SK-N-SH treated with all-trans-retinoic acid at 6 μM for 48 hours (cell line): ENCODE data around the gene B4GALT7.

Experiments
- ATAC-seq: fragments of 200-7000 bp; cut with Tn5 transposase; 3 replicates; pipeline ENCODE4 v1.9.1; 2020; ENCODE audit warnings: mild to moderate bottlenecking, moderate library complexity
- ARNTL ChIP-seq: fragments of 450-650 bp; formaldehyde crosslinking; IDR thresholded peaks from 2 replicates; pipeline ENCODE4 v1.5.0; 2020; ENCODE audit warnings: low read depth, mild to moderate bottlenecking, moderate library complexity, borderline replicate concordance
- CREB5 ChIP-seq: fragments of 250-450 bp; sonication (Bioruptor Pico); IDR thresholded peaks from 2 replicates; pipeline ENCODE4 v1.5.1; 2020; ENCODE audit warnings: low read depth, mild to moderate bottlenecking, moderate library complexity
- CSDC2 ChIP-seq: fragments of 250-450 bp; sonication (Bioruptor Pico); IDR thresholded peaks from 2 replicates; pipeline ENCODE4 v1.5.0; 2020; ENCODE audit warnings: mild to moderate bottlenecking, moderate library complexity
- CSRNP3 ChIP-seq: fragments of 250-450 bp; sonication (Bioruptor Pico); IDR thresholded peaks from 2 replicates; pipeline ENCODE4 v1.5.1; 2021; ENCODE audit warnings: mild to moderate bottlenecking, moderate library complexity
- ESRRG ChIP-seq: fragments of 250-450 bp; sonication (Bioruptor Pico); IDR thresholded peaks from 2 replicates; pipeline ENCODE4 v1.6.1; 2021; ENCODE audit warnings: mild to moderate bottlenecking
- GLIS3 ChIP-seq: fragments of 250-450 bp; sonication (Bioruptor Pico); IDR thresholded peaks from 2 replicates; pipeline ENCODE4 v1.5.0; 2020; ENCODE audit warnings: mild to moderate bottlenecking, moderate library complexity
- ISL1 ChIP-seq: fragments of 250-450 bp; sonication (Bioruptor Pico); IDR thresholded peaks from 2 replicates; pipeline ENCODE4 v2.1.2; 2022; ENCODE audit warnings: mild to moderate bottlenecking, moderate library complexity
- OSR1 ChIP-seq: fragments of 250-450 bp; sonication (Bioruptor Pico); IDR thresholded peaks from 2 replicates; pipeline ENCODE4 v1.8.0; 2022; ENCODE audit warnings: moderate library complexity, mild to moderate bottlenecking, inconsistent platforms
- PATZ1 ChIP-seq: fragments of 250-450 bp; sonication (Bioruptor Pico); IDR thresholded peaks from 2 replicates; pipeline ENCODE4 v1.8.0; 2020; ENCODE audit warnings: mild to moderate bottlenecking, moderate library complexity, borderline replicate concordance
- POU6F1 ChIP-seq: fragments of 250-450 bp; sonication (Bioruptor Pico); IDR thresholded peaks from 2 replicates; pipeline ENCODE4 v1.8.0; 2021; ENCODE audit warnings: low read depth, mild to moderate bottlenecking, moderate library complexity, borderline replicate concordance
- PPARA ChIP-seq: fragments of 250-450 bp; sonication (Bioruptor Pico); IDR thresholded peaks from 2 replicates; pipeline ENCODE4 v1.5.0; 2020; ENCODE audit warnings: mild to moderate bottlenecking, borderline replicate concordance
- RARB ChIP-seq: fragments of 250-450 bp; sonication (Bioruptor Pico); IDR thresholded peaks from 2 replicates; pipeline ENCODE4 v1.8.0; 2021; ENCODE audit warnings: mild to moderate bottlenecking, moderate library complexity
- SNAI2 ChIP-seq: fragments of 250-450 bp; sonication (Bioruptor Pico); IDR thresholded peaks from 2 replicates; pipeline ENCODE4 v1.5.0; 2020; ENCODE audit warnings: mild to moderate bottlenecking, moderate library complexity
- TCF4 ChIP-seq: fragments of 250-450 bp; sonication (Bioruptor Pico); IDR thresholded peaks from 2 replicates; pipeline ENCODE4 v1.8.0; 2021; ENCODE audit warnings: mild to moderate bottlenecking, moderate library complexity, borderline replicate concordance
- TOX ChIP-seq: fragments of 250-450 bp; sonication (Bioruptor Pico); IDR thresholded peaks from 2 replicates; pipeline ENCODE4 v1.8.0; 2021; ENCODE audit warnings: mild to moderate bottlenecking, moderate library complexity, borderline replicate concordance
- TSHZ2 ChIP-seq: fragments of 250-450 bp; sonication (Bioruptor Pico); IDR thresholded peaks from 2 replicates; pipeline ENCODE4 v1.5.0; 2020; ENCODE audit warnings: mild to moderate bottlenecking, moderate library complexity
- ZC3H10 ChIP-seq: fragments of 250-450 bp; sonication (Bioruptor Pico); IDR thresholded peaks from 2 replicates; pipeline ENCODE4 v1.5.1; 2021; ENCODE audit warnings: mild to moderate bottlenecking, moderate library complexity
- ZFP3 ChIP-seq: fragments of 250-450 bp; sonication (Bioruptor Pico); IDR thresholded peaks from 2 replicates; pipeline ENCODE4 v1.5.0; 2020; ENCODE audit warnings: mild to moderate bottlenecking, moderate library complexity
- ZFP30 ChIP-seq: fragments of 450-650 bp; formaldehyde crosslinking; IDR thresholded peaks from 2 replicates; pipeline ENCODE4 v1.5.0; 2022; ENCODE audit warnings: mild to moderate bottlenecking, moderate library complexity
- ZNF565 ChIP-seq: fragments of 450-650 bp; formaldehyde crosslinking; conservative IDR thresholded peaks from 2 replicates; pipeline ENCODE4 v1.5.0; 2020; ENCODE audit warnings: low read depth, mild to moderate bottlenecking, moderate library complexity
- ZNF70 ChIP-seq: fragments of 450-650 bp; formaldehyde crosslinking; IDR thresholded peaks from 2 replicates; pipeline ENCODE4 v1.5.0; 2020; ENCODE audit warnings: mild to moderate bottlenecking, moderate library complexity
- ZNF8 ChIP-seq: fragments of 450-650 bp; formaldehyde crosslinking; IDR thresholded peaks from 2 replicates; pipeline ENCODE4 v1.5.0; 2020; ENCODE audit warnings: mild to moderate bottlenecking, moderate library complexity

B4GALT7 gene

GRCh38 chr5:177591690-177592009 is 8.3 kb upstream of the B4GALT7 start:
- TF ChIP-seq TCF4 (no peak), OSR1 (CRISPR knock-in tag) (no peak), ARNTL (CRISPR knock-in tag) (no peak), CSDC2 (CRISPR knock-in tag) (no peak), ZNF565 (CRISPR knock-in tag) (no peak), ZFP3 (no peak), GLIS3 (CRISPR knock-in tag) (no peak), ZC3H10 (CRISPR knock-in tag) (no peak), RARB (CRISPR knock-in tag) (no peak), ZNF70 (CRISPR knock-in tag) (no peak), TOX (CRISPR knock-in tag) (no peak), POU6F1 (CRISPR knock-in tag) (no peak), SNAI2 (no peak), CSRNP3 (CRISPR knock-in tag) (no peak), ZNF8 (CRISPR knock-in tag) (no peak), PATZ1 (CRISPR knock-in tag) (no peak), ESRRG (no peak), ISL1 (no peak), PPARA (no peak)
- TF ChIP-seq, all 23 proteins: peak for 0
- ATAC-seq, result no peak

- TF ChIP-seq ZFP3, result no peak
- no peak for TF ChIP-seq CSDC2 (CRISPR knock-in tag)
- no peak for TF ChIP-seq GLIS3 (CRISPR knock-in tag)
- TF ChIP-seq CSRNP3 (CRISPR knock-in tag), result no peak
- TF ChIP-seq SNAI2, result no peak
- TF ChIP-seq PPARA, result no peak
- TF ChIP-seq CREB5 (CRISPR knock-in tag), result no peak
- no peak for TF ChIP-seq ARNTL (CRISPR knock-in tag)
- no peak; the same call in 1 of the 2 replicates for TF ChIP-seq TSHZ2 (CRISPR knock-in tag)
- no peak for TF ChIP-seq ZNF565 (CRISPR knock-in tag)
- TF ChIP-seq TCF4, result no peak
- no peak for TF ChIP-seq ZFP30 (CRISPR knock-in tag)
- ATAC-seq, result peak; percentile 100
Measured at GRCh38 chr5:177592010-177592834, 7.7 kb upstream of the B4GALT7 start, which contains the start of gene TMED9. Gene TMED9, plus strand, starts transcription at chr5:177592203. Its CDS starts 12 bp downstream, at chr5:177592215.
